CD8-positive, alpha-beta memory T cell (primary cell): ENCODE results near the gene ABAT. TPM values are rescaled to one million over a fixed set of nuclear protein-coding genes. Genes with fewer than 3 reads are reported as not detected.

Experiments used
- CTCF ChIA-PET: fragments of 350-600 bp; sonication (Branson Sonifier 250); formaldehyde crosslinking; loops from one replicate; lab custom pipeline; 2021; ENCODE audit warnings: antibody characterized with exemption; lab: Charles Lee
- POLR2A ChIA-PET: fragments of 350-600 bp; sonication (Branson Sonifier 250); formaldehyde crosslinking; loops from one replicate; lab custom pipeline; 2021; ENCODE audit warnings: antibody characterized with exemption; lab: Charles Lee
- DNase-seq, 5 donors: peaks; one replicate each; pipeline versions ENCODE4 v3.0.0 to v3.0.0-alpha.2; 2020 to 2022; ENCODE audit warnings: mixed read lengths in 1 of 5
- H3K27ac ChIP-seq: one replicate; pipeline ENCODE4 v1.7.0; 2013; ENCODE audit warnings: low read depth, mild to moderate bottlenecking, low read length, moderate library complexity
- H3K27me3 ChIP-seq: 2 replicates; pipeline ENCODE4 v1.7.0; 2013; ENCODE audit warnings: low read length, mild to moderate bottlenecking; ENCODE audit not compliant: insufficient read depth, poor library complexity, severe bottlenecking
- H3K36me3 ChIP-seq: 2 replicates; pipeline ENCODE4 v1.7.0; 2013; ENCODE audit warnings: mild to moderate bottlenecking, low read length, moderate library complexity; ENCODE audit not compliant: insufficient read depth
- H3K4me1 ChIP-seq: 2 replicates; pipeline ENCODE4 v1.7.0; 2013; ENCODE audit warnings: mild to moderate bottlenecking, low read length, moderate library complexity; ENCODE audit not compliant: insufficient read depth
- H3K4me3 ChIP-seq: 2 replicates; pipeline ENCODE4 v1.7.0; 2013; ENCODE audit warnings: mild to moderate bottlenecking, low read length
- H3K9me3 ChIP-seq: 2 replicates; pipeline ENCODE4 v1.7.0; 2013; ENCODE audit warnings: mild to moderate bottlenecking, low read length
- H3K27ac Mint-ChIP-seq, 8 donors: one replicate each; pipeline ENCODE4 v1.8.0; 2020 to 2021; ENCODE audit warnings: mixed read lengths in 8 of 8, mild to moderate bottlenecking in 6 of 8, inconsistent platforms in 3 of 8, moderate library complexity in 3 of 8
- H3K27me3 Mint-ChIP-seq, 2 donors: one replicate each; pipeline ENCODE4 v1.8.0; 2020 to 2021; ENCODE audit warnings: mixed read lengths in 2 of 2, mild to moderate bottlenecking in 1 of 2, moderate library complexity in 1 of 2
- H3K36me3 Mint-ChIP-seq, 3 donors: one replicate each; pipeline ENCODE4 v1.8.0; 2020 to 2021; ENCODE audit warnings: mixed read lengths in 3 of 3, inconsistent platforms in 1 of 3, mild to moderate bottlenecking in 1 of 3
- H3K4me1 Mint-ChIP-seq, 3 donors: one replicate each; pipeline ENCODE4 v1.8.0; 2020 to 2021; ENCODE audit warnings: mixed read lengths in 3 of 3, inconsistent platforms in 1 of 3, mild to moderate bottlenecking in 1 of 3
- H3K4me3 Mint-ChIP-seq, 7 donors: one replicate each; pipeline ENCODE4 v1.8.0; 2020 to 2021; ENCODE audit warnings: mixed read lengths in 7 of 7, mild to moderate bottlenecking in 6 of 7, moderate library complexity in 4 of 7, inconsistent platforms in 2 of 7
- H3K9me3 Mint-ChIP-seq, 5 donors: one replicate each; pipeline ENCODE4 v1.8.0; 2020 to 2022; ENCODE audit warnings: mixed read lengths in 5 of 5, mild to moderate bottlenecking in 3 of 5, moderate library complexity in 2 of 5, inconsistent platforms in 1 of 5
- polyA plus RNA-seq: library from polyadenylated mRNA; unstranded; fragments of 300-500 nt; fragmentation: Illumina TruSeq; gene quantifications from one replicate; pipeline ENCODE4 v1.2.3, GENCODE V29; 2021
- total RNA-seq, 2 experiments: library from RNA; stranded (reverse); gene quantifications; one replicate each; pipeline ENCODE4 v1.2.3, GENCODE V29; 2021

Gene ABAT
- total and polyA plus RNA-seq, 3 experiments from 2014 or later: 3.0 to 10.1 (median 9.8) TPM

DNA sequence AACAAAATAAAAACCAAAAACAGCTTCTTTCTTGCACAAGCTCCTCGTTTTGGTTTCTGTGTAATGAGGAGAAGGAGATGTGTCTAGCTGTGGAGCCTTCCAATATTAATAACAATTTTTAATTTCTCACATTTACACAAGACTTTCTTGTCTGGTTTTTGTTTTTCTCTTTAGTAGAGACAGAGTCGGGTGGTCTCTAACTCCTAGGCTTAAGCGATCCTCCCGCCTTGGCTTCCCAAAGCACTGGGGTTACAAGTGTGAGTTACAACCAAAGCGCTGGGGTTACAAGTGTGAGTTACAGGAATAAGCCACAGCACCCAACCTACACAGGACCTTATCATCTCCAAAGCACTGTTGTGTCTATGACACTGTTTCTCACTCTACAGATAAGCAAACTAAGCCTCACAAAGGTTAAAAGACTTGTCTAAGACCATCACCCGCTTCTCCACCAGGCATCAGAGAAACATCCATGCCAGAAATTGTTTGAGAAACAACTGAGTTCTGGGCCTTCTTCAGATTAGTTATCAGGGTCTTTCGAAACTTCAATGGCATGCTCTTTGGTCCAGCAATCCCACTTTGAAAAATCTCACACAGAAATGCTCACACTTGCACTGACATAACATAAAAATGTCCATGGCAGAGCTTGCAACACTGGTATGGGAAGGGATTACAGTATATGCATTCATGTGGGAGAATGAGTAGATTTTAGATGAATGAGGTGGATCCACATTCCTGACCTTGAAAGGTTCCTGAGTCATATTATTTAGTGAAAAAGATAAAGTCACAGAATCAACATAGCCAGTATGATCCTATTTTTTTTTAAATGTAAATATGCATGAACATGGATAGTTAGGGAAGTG is 3.9 kb downstream of the ABAT start:
- no peaks in the 10 kb centered on the region for H3K9me3 ChIP-seq
- H3K36me3 Mint-ChIP-seq: peaks cover 10% of the 10 kb centered on the region in 3 donors
- H3K4me3 ChIP-seq: no peak overlapping the region
- ChIA-PET CTCF (no interaction called here), POLR2A (no interaction called here)
- no peak overlapping the region for H3K27ac ChIP-seq
- peaks cover 0 to 8% (median 5%) of the 10 kb centered on the region in 5 donors for H3K9me3 Mint-ChIP-seq
- no peaks in the 10 kb centered on the region for H3K27me3 ChIP-seq
- no peak overlapping the region for H3K27ac Mint-ChIP-seq
- H3K27me3 Mint-ChIP-seq: peaks cover 0 to 1% of the 10 kb centered on the region in 2 donors
- no peaks in the 10 kb centered on the region for H3K36me3 ChIP-seq
- no peak overlapping the region for H3K4me3 Mint-ChIP-seq
- peaks cover 28 to 39% (median 36%) of the 10 kb centered on the region in 3 donors for H3K4me1 Mint-ChIP-seq
- peaks cover 15% of the 10 kb centered on the region for H3K4me1 ChIP-seq
- no peak for DNase-seq

DNA sequence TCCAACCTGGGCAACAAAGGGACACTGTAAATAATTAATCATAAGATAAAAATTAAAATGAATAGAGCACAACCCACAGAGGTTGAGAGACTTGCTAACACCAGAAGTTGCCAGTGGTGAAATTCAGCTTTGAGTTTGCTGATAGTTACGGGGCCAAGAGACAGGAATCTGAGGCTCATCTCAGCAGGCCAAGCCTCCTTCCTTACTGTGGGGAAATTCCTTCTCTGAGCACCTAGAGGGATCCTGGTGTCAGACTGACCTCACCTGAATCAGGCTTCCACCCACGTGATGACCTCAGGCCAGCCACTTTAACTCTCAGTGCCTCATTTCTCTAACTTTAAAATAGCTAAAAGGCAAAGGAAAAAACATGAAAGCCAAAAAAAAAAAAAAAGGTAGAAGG is 4.7 kb downstream of the ABAT start:
- Histone ChIP-seq H3K36me3 (no peaks in the 10 kb centered on the region), H3K9me3 (no peaks in the 10 kb centered on the region), H3K27me3 (no peaks in the 10 kb centered on the region), H3K4me3 (no peak overlapping the region), H3K4me1 (peaks cover 15% of the 10 kb centered on the region), H3K27ac (no peak overlapping the region)
- ChIA-PET POLR2A (no interaction called here), CTCF (no interaction called here)
- Mint-ChIP-seq H3K9me3 (peaks cover 0 to 8% (median 5%) of the 10 kb centered on the region in 5 donors), H3K27me3 (peaks cover 0 to 1% of the 10 kb centered on the region in 2 donors), H3K27ac (no peak overlapping the region), H3K36me3 (peaks cover 10 to 12% (median 10%) of the 10 kb centered on the region in 3 donors), H3K4me3 (no peak overlapping the region), H3K4me1 (peaks cover 24 to 32% (median 30%) of the 10 kb centered on the region in 3 donors)
- DNase-seq: no peak

DNA sequence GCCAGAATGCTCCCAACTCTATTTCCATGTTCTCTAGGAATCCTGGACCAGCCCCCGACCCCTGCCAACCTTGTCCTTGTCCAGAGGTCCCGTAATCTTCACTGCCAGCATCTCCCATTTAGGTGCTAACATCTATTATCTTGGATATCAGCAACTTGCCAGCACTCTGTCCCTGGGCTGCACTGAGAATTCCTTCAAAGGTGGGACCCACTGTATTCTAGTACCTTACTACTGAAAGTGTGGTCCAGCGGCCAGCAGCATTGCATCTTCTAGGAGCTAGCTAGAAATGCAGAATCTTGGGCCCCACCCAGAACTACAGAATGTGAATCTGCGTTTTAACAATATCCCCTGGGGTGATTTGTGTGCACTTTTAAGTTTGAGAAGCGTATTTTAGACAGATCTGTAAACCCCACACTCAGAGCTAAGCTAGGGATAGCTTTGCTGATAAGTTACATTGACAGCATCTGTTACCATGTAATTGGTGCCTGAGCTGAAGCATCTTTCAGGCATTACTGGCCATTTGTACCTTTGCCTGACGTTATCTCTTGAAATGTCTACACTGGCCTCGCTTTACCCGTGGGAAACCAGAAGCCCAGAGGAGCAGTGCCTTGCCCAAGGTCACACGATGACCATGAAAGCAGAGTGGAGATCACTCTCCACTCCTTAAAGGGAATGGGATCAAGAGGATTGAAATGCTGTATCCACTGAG is 8.3 kb downstream of the ABAT start:
- peaks cover 9 to 16% (median 11%) of the 10 kb centered on the region in 3 donors for H3K4me1 Mint-ChIP-seq
- peaks cover 0 to 1% of the 10 kb centered on the region in 2 donors for H3K27me3 Mint-ChIP-seq
- peaks cover 14 to 17% (median 15%) of the 10 kb centered on the region in 3 donors for H3K36me3 Mint-ChIP-seq
- no peak for DNase-seq
- CTCF ChIA-PET: no interaction called here
- Histone ChIP-seq H3K27ac (no peak overlapping the region), H3K4me3 (no peak overlapping the region), H3K9me3 (no peaks in the 10 kb centered on the region), H3K27me3 (no peaks in the 10 kb centered on the region), H3K36me3 (no peaks in the 10 kb centered on the region), H3K4me1 (no peaks in the 10 kb centered on the region)
- POLR2A ChIA-PET: no interaction called here
- no peak overlapping the region for H3K27ac Mint-ChIP-seq
- no peak overlapping the region for H3K4me3 Mint-ChIP-seq
- H3K9me3 Mint-ChIP-seq: peaks cover 0 to 8% (median 6%) of the 10 kb centered on the region in 5 donors

- no peak for DNase-seq
- POLR2A ChIA-PET: no interaction called here
- CTCF ChIA-PET: no interaction called here
- Mint-ChIP-seq H3K4me1 (peaks cover 8 to 16% (median 9%) of the 10 kb centered on the region in 3 donors), H3K27me3 (peaks cover 0 to 1% of the 10 kb centered on the region in 2 donors), H3K27ac (no peak overlapping the region), H3K9me3 (peaks cover 0 to 8% (median 6%) of the 10 kb centered on the region in 5 donors), H3K36me3 (peaks cover 15 to 19% (median 17%) of the 10 kb centered on the region in 3 donors), H3K4me3 (no peak overlapping the region)
- Histone ChIP-seq H3K9me3 (no peaks in the 10 kb centered on the region), H3K4me1 (no peaks in the 10 kb centered on the region), H3K27ac (no peak overlapping the region), H3K4me3 (no peak overlapping the region), H3K27me3 (no peaks in the 10 kb centered on the region), H3K36me3 (no peaks in the 10 kb centered on the region)
Measured at GRCh38 chr16:8683640-8684039, 9.2 kb downstream of the ABAT start.

- no peaks in the 10 kb centered on the region for H3K27me3 ChIP-seq
- peaks cover 6% of the 10 kb centered on the region for H3K9me3 ChIP-seq
- no peaks in the 10 kb centered on the region for H3K27me3 Mint-ChIP-seq
- no peaks in the 10 kb centered on the region for H3K4me1 ChIP-seq
- H3K36me3 ChIP-seq: no peaks in the 10 kb centered on the region
- no peak overlapping the region for H3K4me3 ChIP-seq
- ChIA-PET POLR2A (no interaction called here), CTCF (interaction anchor here (0.6 kb wide), 1 partner anchor 101 kb away, joined by 4 read pairs; no protein-coding TSS in a partner anchor)
- no peak overlapping the region for H3K4me3 Mint-ChIP-seq
- DNase-seq: no peak
- peaks cover 19 to 26% (median 26%) of the 10 kb centered on the region in 3 donors for H3K36me3 Mint-ChIP-seq
- H3K9me3 Mint-ChIP-seq: peaks cover 8 to 14% (median 11%) of the 10 kb centered on the region in 5 donors
- H3K4me1 Mint-ChIP-seq: peaks cover 2 to 4% (median 3%) of the 10 kb centered on the region in 3 donors
- no peak overlapping the region for H3K27ac ChIP-seq
- no peak overlapping the region for H3K27ac Mint-ChIP-seq
Measured at GRCh38 chr16:8685617-8686016, 11.2 kb downstream of the ABAT start.

DNA sequence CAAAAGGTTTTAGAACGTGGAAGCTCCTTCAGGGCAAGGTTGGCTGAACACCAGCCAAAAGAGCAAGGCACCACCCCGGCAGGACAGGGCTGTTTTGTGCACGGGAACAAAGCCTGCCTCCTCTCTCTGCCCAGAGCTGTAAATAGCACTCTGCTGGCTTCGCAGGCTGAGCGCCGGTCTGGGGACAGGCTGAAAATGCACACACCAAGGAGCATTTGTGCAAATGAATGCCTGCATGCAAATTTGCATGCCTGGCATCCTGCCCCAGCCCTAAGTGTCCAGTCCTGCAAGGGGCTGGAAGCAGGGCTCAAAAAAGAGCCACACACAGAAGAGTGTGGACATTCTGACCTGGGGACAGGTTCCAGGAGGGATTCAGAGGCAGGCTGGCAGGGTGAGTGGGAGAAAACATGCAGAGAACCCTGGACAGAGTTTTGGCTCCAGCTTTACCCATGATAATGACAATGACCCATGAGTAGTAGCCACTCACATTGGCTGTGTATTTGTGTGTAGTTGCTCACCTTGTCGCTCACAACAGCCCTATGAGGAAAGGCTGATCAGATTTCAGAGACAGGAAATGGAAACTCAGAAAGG is 11.7 kb downstream of the ABAT start:
- Mint-ChIP-seq H3K27me3 (no peaks in the 10 kb centered on the region), H3K27ac (no peak overlapping the region), H3K36me3 (peaks cover 21 to 28% (median 28%) of the 10 kb centered on the region in 3 donors), H3K4me3 (no peak overlapping the region), H3K4me1 (peaks cover 0 to 1% (median 0%) of the 10 kb centered on the region in 3 donors), H3K9me3 (peaks cover 8 to 14% (median 12%) of the 10 kb centered on the region in 5 donors)
- Histone ChIP-seq H3K27ac (no peak overlapping the region), H3K36me3 (no peaks in the 10 kb centered on the region), H3K27me3 (no peaks in the 10 kb centered on the region), H3K4me3 (no peak overlapping the region), H3K4me1 (no peaks in the 10 kb centered on the region), H3K9me3 (peaks cover 6% of the 10 kb centered on the region)
- POLR2A ChIA-PET: no interaction called here
- DNase-seq: no peak
- CTCF ChIA-PET: interaction anchor here (0.6 kb wide), 1 partner anchor 102 kb away, joined by 4 read pairs; no protein-coding TSS in a partner anchor

DNA sequence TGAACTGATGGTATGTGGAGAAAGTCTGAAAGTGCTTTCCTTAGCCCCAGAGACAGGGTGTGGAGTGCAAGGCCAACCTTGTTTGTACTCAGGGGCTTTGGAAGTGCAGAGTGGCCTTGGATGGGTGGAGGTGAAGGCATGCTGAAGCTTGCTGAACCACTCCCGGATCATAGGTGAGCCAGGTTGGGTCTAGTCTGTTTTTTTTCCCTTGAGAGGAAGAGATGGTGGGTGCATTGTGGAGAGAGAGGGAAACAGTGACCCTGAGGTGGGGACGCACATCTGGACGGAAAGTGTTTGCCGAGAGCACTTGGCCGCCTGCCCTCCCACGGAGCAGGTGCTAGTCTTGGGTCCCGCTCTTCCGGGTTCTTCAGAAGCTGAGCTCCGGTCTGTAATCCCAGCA is 12.5 kb downstream of the ABAT start:
- Histone ChIP-seq H3K27ac (no peak overlapping the region), H3K36me3 (no peaks in the 10 kb centered on the region), H3K4me1 (no peaks in the 10 kb centered on the region), H3K4me3 (no peak overlapping the region), H3K27me3 (no peaks in the 10 kb centered on the region), H3K9me3 (peaks cover 6% of the 10 kb centered on the region)
- no peak for DNase-seq
- peaks cover 22 to 28% (median 28%) of the 10 kb centered on the region in 3 donors for H3K36me3 Mint-ChIP-seq
- ChIA-PET CTCF (no interaction called here), POLR2A (no interaction called here)
- H3K27me3 Mint-ChIP-seq: no peaks in the 10 kb centered on the region
- H3K4me3 Mint-ChIP-seq: no peak overlapping the region
- H3K4me1 Mint-ChIP-seq: peaks cover 0 to 1% (median 0%) of the 10 kb centered on the region in 3 donors
- H3K9me3 Mint-ChIP-seq: peaks cover 8 to 14% (median 12%) of the 10 kb centered on the region in 5 donors
- peak overlapping the region in 1 of 8 donors; percentile 87 for H3K27ac Mint-ChIP-seq
